Measurements from ENCODE around the gene CMTM1.

GRCh38 chr16:66617728-66618127 is 51.5 kb downstream of the CMTM1 start:
- TF ChIP-seq, protein P1, sequence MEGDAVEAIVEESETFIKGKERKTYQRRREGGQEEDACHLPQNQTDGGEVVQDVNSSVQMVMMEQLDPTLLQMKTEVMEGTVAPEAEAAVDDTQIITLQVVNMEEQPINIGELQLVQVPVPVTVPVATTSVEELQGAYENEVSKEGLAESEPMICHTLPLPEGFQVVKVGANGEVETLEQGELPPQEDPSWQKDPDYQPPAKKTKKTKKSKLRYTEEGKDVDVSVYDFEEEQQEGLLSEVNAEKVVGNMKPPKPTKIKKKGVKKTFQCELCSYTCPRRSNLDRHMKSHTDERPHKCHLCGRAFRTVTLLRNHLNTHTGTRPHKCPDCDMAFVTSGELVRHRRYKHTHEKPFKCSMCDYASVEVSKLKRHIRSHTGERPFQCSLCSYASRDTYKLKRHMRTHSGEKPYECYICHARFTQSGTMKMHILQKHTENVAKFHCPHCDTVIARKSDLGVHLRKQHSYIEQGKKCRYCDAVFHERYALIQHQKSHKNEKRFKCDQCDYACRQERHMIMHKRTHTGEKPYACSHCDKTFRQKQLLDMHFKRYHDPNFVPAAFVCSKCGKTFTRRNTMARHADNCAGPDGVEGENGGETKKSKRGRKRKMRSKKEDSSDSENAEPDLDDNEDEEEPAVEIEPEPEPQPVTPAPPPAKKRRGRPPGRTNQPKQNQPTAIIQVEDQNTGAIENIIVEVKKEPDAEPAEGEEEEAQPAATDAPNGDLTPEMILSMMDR (IDR thresholded peaks at IDR 0.05; ENCODE audit: low read depth, low read length, poor library complexity, severe bottlenecking): no peak
- no peak for TF ChIP-seq EZH2phosphoT487 (IDR thresholded peaks at IDR 0.05; ENCODE audit: borderline replicate concordance, low read length)
